CD1c-positive myeloid dendritic cell (primary cell): ENCODE measurements around the gene STK39.

Source experiments
- DNase-seq: peaks from one replicate; pipeline ENCODE4 v3.0.0-alpha.2; 2016; ENCODE audit errors: extremely low spot score

Gene STK39

DNA sequence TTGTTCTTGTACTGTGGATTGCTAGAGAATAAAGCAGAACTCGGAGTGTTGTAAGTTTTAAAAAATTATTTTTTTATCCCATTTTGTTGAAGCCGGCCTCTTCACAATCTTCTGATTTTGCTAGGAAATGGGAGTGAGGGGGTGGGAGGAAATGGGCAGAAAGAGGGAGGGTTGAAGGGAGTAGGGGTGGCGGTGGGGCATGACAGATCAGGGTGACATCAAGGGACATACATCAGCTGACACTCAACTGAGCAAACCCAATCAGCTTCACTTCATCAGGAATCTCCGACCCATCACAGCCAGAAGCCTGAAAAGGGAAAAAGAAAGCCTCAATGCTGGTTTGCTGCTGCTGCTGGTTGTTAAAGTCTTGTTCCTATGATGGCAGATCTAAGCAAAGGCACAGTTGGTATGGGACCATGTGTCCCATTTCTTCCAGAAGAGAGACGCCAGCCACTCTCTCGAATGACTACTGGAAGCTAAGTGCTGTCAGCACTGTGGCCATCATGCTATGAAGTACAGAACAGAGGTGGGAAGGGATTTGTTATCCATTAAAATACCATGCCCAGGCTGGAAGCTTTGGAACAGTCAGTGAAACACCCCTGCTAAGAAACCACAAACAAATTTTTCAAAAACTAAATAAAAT, 292.0 kb downstream of the STK39 start:
- no peak for DNase-seq

DNA sequence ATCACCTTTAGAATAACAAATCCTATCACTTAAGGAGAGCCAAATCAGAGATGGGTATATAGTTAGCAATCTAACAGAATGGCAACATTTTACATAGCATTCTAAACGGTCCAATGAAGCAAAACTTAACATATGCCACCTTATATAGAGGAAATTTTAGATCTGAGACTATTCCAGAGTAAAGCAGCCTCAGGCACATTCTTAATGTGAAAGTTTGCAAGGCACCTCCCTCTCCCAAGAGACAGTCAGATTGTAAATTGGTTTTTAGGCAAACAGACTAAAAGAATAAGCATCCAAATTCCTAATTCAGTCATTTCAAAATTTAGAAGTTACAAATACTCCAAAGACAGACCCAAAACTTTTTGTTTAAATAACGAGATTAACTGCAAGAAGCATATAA, 292.9 kb downstream of the STK39 start:
- DNase-seq: no peak

- DNase-seq: no peak
Measured at GRCh38 chr2:167953776-167954175, 293.6 kb downstream of the STK39 start.

- no peak for DNase-seq
Measured at GRCh38 chr2:167950571-167950970, 296.8 kb downstream of the STK39 start.

DNA sequence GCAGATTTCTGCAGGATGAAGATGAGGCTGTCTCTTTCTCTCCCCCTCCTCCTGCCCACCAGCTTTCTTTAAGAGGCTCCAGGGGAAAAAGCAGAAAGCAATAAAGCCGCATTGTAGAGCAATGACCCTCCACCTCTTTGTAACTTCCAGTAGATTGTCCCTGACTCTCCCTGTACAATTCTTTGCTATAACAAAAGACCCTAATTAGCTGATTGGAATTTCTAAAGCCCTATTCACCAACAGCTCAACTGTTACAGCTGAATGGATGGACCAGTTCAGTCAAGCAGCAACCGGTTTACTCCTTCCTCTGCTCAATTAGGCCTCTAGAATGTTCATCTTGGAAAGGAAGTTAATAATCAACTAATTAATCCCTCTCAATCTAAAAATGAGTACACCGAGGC, 301.0 kb downstream of the STK39 start:
- DNase-seq: no peak

DNA sequence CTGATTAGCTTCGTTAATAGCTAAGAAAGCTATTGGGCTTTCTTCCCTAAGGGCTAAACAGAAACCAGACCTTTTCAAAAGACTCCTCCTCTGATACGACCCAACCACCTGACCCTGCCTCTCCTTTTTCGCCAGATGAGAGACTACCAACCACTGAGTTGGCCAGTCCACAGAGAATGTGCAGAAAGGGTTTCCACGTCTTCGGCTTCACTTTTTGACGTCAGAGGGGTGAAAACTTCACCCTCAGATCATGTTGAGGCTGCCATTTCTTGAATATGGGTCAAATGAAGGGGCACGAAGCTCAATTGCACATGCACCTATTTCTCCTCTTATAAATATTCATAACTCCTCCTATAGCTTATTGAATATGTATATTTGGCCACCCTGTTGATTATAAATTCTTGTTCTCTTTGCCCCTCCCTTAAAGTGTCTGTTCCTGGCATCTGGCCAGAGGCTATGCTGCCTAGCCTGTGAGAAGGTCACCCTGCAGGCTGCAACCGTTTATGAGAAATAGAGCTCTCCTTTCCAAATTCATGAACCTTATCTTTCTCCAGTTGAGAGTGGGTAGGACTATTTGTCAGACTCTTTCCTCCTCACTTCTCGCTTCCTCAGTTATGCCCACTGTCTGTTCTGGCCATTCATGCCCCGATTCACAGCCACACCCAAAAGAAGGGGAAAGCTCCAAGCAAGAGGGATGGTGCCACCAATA, 301.6 kb downstream of the STK39 start:
- DNase-seq: no peak

GRCh38 chr2:167944825-167945659, 302.4 kb downstream of the STK39 start:
- no peak for DNase-seq

GRCh38 chr2:167943897-167944296, 303.5 kb downstream of the STK39 start:
- no peak for DNase-seq

DNA sequence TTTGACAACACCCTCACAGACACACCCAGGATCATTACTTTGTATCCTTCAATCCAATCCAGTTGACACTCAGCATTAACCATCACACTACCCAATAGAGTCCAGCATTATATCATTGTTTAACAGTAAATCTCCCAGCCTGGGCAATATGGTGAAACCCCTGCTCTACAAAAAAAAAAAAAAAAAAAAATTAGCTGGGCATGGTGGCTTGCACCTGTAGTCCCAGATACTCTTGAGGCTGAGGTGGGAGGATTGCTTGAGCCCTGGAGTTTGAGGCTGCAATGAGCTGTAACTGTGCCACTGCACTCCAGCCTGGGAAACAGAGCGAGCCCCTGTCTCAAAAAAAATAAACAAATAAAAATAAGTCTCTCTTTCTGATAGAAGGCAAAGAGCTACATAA, 304.0 kb downstream of the STK39 start:
- no peak for DNase-seq

- no peak for DNase-seq
Measured at GRCh38 chr2:167942366-167943081, 304.9 kb downstream of the STK39 start.

GRCh38 chr2:167941604-167942003, 305.8 kb downstream of the STK39 start:
- DNase-seq: no peak

DNA sequence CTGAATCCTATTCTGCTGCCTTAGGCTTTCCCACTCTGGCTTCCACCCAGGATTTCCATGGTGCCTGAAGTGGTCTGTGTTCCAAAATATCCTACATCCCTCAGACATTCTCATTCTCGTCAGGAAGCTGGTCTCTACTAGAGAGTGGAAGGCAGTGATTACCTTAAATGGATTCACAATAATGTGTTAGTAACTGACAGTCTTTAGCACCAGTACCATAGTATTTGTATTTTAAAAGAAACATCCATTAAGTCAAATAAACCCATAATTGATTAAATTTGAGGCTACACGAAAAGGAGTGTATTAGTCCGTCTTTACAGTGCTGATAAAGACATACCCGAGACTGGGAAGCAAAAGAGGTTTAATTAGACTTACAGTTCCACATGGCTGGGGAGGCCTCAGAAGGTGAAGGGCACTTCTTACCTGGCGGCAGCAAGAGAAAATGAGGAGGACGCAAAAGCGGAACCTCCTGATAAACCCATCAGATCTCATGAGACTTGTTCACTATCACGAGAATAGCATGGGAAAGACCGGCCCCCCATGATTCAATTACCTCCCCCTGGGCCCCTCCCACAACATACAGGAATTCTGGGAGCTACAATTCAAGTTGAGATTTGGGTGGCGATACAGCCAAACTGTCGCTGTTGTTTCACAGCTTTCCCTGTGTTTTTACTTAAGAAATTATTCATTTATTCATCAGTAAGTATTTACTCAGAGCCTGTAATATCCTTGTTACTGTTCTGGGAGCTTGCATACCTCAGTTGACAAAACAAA, 306.5 kb downstream of the STK39 start:
- no peak for DNase-seq

- no peak for DNase-seq
Measured at GRCh38 chr2:167940346-167940725, 307.1 kb downstream of the STK39 start.

- no peak for DNase-seq
Measured at GRCh38 chr2:167939514-167940345, 307.7 kb downstream of the STK39 start.

DNA sequence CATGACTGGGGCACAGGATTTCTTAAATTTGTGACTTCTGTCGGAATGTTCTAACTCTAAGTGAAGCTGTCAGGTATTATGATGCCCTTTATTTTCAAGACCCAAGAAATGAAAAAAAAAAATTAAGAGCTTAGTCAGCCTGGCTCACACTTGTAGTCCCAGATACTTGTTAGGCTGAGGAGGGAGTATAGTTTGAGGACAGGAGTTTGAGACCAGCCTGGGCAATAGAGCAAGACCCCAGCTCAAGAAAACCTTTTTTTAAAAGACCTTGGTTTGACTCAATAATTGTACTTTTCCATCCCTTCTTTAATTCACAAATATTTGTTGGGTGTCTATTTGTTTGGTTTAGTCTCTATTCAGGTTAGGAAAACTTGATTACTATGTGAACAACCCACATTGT, 310.0 kb downstream of the STK39 start:
- DNase-seq: no peak

DNA sequence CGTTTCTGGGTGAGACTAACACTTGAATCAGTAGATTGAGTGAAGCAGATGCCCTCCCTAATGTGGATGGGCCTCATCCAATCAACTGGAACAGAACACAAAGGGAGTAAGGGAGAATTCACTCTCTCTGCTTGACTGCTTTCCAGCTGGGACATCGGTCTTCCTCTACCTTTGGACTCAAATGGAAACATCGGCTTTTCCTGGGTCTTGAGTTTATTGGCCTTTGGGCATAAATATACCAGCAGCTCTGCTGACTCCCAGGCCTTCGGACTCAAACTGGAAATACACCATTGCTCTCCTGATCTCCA, 311.6 kb downstream of the STK39 start:
- DNase-seq: no peak

DNA sequence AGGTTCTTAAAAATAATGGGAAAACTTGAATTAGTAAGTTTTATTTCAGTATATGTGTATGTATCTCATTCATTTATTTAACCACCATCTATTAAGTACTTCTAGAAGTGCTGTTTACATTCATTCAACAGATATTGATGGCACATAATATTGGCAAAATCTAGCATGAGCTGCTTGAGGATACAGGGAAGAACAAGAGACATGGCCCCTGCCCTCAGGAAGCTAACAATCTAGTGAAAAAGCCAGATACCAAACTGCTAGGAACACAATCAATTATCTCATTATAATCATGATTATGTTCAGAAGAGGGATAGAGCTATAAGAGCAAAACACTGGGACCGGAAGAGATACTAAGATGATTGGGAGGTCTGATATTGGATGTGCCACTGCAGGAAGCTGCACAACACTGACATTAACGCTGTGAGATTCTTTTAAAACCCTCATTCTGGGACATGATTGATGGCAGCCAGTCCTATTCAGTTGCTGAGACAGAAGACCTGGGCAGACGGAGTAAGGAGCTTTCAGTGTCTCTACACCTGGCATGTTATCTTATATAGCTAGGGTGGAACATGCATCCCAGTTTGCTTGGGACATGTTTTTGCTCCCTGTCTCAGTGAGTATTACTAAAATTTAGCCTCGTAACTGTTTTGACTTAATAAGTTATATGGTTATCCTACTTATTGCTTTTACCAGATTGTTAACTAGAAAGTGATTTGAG, 314.1 kb downstream of the STK39 start:
- DNase-seq: no peak

DNA sequence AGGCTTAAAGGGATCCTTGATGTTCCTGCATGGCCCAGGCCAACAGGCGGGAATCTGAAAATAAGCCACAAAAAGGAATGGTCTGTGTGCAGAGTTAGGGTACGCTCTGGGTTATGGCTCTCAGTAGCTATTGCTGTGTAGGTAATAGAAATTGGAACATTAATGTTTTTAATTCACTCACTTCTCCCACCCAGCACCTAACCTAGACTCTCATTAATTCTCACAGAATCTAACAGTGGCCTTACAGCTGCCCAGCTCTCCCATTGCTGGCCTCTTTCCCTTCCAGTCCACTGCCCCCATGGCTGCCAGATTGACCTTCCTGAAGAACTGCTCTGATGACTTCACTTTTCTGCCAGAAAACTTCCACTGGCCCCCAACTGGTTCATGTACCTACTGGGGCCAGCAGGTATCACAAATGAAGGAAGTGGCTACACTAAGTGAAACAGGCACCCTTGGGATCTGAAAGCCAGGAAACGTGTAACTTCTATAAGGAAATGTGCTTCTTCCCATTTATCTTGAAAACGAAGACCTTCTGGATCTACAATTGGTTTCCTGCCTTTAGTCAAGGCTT, 315.2 kb downstream of the STK39 start:
- DNase-seq: no peak

DNA sequence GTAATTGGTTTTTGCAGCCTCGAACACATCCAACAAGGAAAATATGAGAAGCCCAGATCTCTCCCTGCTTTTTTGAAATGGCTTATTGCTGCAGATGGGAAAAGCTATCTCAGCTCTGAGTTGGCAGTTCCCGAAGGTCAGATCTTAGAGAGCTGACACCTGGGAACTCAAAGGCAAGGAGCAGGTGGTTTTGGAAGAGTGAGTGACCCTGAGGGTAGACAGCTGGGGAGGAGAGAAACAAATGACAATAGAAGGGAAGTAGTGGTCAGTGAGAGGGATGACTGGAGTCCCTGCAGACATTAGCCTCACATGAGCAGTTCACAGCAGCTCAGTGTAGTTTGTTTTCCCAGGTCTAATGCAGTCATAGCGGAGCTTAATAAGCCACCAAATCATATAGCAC, 317.9 kb downstream of the STK39 start:
- no peak for DNase-seq

- no peak for DNase-seq
Measured at GRCh38 chr2:167928434-167928833, 319.0 kb downstream of the STK39 start.
